SU-DHL-6 (cell line): Measurements from ENCODE around the gene RCC2.

Source experiments
- CTCF ChIP-seq: fragments of 200-600 bp; sonication (generic); IDR thresholded peaks from one replicate; pipeline ENCODE4 v1.5.1; 2017; ENCODE audit warnings: antibody characterized with exemption, mild to moderate bottlenecking, low read length, moderate library complexity; ENCODE audit not compliant: insufficient read depth, poor library complexity, severe bottlenecking
- EZH2phosphoT487 ChIP-seq: fragments of 200-600 bp; sonication (generic), shearing (Covaris generic); conservative IDR thresholded peaks from 2 replicates; pipeline ENCODE4 v1.6.1; 2018; ENCODE audit warnings: mild to moderate bottlenecking, antibody characterized with exemption, low read length, moderate library complexity, mixed read lengths

GRCh38 chr1:17441265-17441992 lies 2.0 kb upstream of the RCC2 start:
- TF ChIP-seq CTCF, result no peak
- TF ChIP-seq EZH2phosphoT487, result no peak
